ENCODE measurements around the gene UBASH3A. TPM values are rescaled to one million over a fixed set of nuclear protein-coding genes. Genes with fewer than 3 reads are reported as not detected.

The UBASH3A gene
- total and polyA plus RNA-seq, 9 donors, result 0.15 to 0.85 (median 0.24) TPM; not detected in 2

DNA sequence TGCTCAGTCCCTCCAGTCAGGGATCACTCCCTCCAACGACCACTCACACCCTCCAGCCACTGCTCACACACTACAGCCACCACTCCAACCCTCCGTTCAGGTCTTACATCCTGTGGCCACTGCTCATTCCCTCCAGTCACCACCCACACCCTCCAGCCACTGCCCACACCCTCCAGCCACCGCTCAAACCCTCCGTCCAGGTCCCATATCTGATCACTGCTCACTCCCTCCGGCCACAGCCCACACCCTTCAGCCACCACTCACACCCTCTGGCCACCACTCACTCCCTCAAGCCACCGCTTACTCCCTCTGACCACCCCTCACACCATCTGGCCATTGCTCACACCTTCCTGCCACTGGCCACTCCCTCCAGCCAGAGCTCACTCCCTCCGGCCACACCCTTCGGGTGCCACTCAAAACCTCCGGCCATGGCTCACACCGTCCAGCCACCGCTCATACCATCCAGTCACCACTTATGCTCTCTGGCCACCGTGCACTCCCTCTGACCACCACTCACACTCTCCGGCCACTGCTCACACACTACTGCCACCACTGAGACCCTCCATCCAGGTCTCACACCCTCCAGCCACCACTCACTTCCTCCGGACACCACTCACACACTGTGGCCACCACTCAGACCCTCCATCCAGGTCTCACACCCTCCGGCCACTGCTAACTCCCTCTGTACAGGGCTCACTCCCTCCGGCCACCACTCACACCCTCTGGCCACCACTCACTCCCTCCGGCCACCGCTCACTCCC is 32.6 kb upstream of the UBASH3A start:
- intact Hi-C loops (cut with DNase I), result no loop called here
- no peaks in the 10 kb centered on the region for H3K36me3 ChIP-seq
- no peaks in the 10 kb centered on the region for H3K4me1 ChIP-seq (ENCODE audit: insufficient read depth)
- H3K4me3 ChIP-seq, result no peak overlapping the region
- no peak for DNase-seq
- H3K27ac ChIP-seq, result no peak overlapping the region
- H3K27me3 ChIP-seq, result no peaks in the 10 kb centered on the region
- TF ChIP-seq, protein P1, sequence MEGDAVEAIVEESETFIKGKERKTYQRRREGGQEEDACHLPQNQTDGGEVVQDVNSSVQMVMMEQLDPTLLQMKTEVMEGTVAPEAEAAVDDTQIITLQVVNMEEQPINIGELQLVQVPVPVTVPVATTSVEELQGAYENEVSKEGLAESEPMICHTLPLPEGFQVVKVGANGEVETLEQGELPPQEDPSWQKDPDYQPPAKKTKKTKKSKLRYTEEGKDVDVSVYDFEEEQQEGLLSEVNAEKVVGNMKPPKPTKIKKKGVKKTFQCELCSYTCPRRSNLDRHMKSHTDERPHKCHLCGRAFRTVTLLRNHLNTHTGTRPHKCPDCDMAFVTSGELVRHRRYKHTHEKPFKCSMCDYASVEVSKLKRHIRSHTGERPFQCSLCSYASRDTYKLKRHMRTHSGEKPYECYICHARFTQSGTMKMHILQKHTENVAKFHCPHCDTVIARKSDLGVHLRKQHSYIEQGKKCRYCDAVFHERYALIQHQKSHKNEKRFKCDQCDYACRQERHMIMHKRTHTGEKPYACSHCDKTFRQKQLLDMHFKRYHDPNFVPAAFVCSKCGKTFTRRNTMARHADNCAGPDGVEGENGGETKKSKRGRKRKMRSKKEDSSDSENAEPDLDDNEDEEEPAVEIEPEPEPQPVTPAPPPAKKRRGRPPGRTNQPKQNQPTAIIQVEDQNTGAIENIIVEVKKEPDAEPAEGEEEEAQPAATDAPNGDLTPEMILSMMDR (IDR thresholded peaks at IDR 0.05), result no peak
- TF ChIP-seq EP300 (IDR thresholded peaks at IDR 0.05) (no peak), POLR2A (IDR thresholded peaks at IDR 0.05) (no peak)
- no peaks in the 10 kb centered on the region for H3K9me3 ChIP-seq
- WGBS, 3 donors, result 78 to 79% (median 79%) methylated on average over 18 of the region's 18 CpGs

- H3K4me3 ChIP-seq, result no peak overlapping the region
- 75 to 80% (median 77%) methylated on average over 25 of the region's 25 CpGs for WGBS, 3 donors
- TF ChIP-seq POLR2A (IDR thresholded peaks at IDR 0.05), result no peak
- no peak for TF ChIP-seq EP300 (IDR thresholded peaks at IDR 0.05)
- H3K9me3 ChIP-seq, result no peaks in the 10 kb centered on the region
- no peak overlapping the region for H3K27ac ChIP-seq
- no peaks in the 10 kb centered on the region for H3K4me1 ChIP-seq (ENCODE audit: insufficient read depth)
- no peak for DNase-seq
- intact Hi-C loops (cut with DNase I), result no loop called here
- H3K27me3 ChIP-seq, result no peaks in the 10 kb centered on the region
- no peaks in the 10 kb centered on the region for H3K36me3 ChIP-seq
These were observed 30.4 kb upstream of the UBASH3A start for GRCh38 chr21:42373196-42373907.

DNA sequence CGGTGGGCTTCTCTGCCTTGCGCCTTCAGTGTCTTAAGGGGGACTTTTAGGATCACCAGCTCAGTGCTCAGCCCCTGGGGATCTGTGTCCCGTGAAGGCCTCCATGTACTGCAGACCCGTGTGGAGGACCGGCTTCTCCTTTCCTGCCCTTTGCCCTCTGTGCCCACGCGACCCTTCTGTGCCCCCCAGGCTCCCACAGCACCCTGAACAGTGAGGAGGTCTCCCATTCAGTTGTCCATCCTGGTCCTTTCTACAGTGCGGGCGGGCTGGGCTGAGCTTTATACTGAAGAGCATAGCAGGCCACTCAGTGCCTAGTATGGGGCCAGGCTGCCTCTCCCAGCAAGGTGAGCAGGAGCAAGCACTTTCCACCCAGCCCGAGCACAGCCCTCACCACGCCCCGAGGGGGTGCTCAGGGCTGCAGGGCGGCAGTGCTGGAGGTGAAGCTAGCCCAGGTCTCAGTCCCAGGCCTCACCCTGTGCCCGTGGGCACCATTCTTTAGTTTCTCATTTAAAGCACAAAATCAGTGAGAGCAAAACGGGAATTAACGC is 29.7 kb upstream of the UBASH3A start:
- no peak for DNase-seq
- Histone ChIP-seq H3K4me1 (ENCODE audit: insufficient read depth) (no peaks in the 10 kb centered on the region), H3K27ac (no peak overlapping the region), H3K4me3 (no peak overlapping the region), H3K36me3 (no peaks in the 10 kb centered on the region), H3K27me3 (no peaks in the 10 kb centered on the region), H3K9me3 (no peaks in the 10 kb centered on the region)
- intact Hi-C loops (cut with DNase I), result no loop called here
- TF ChIP-seq POLR2A (IDR thresholded peaks at IDR 0.05) (no peak), EP300 (IDR thresholded peaks at IDR 0.05) (no peak)
- TF ChIP-seq, protein P1 (IDR thresholded peaks at IDR 0.05), result no peak
- WGBS, 3 donors, result 80 to 86% (median 85%) methylated on average over 16 of the region's 16 CpGs

- H3K4me3 ChIP-seq, result no peak overlapping the region
- no peaks in the 10 kb centered on the region for H3K4me1 ChIP-seq (ENCODE audit: insufficient read depth)
- 55 to 68% (median 57%) methylated on average over 7 of the region's 7 CpGs for WGBS, 3 donors
- no peaks in the 10 kb centered on the region for H3K36me3 ChIP-seq
- H3K27ac ChIP-seq, result no peak overlapping the region
- DNase-seq, result no peak
- intact Hi-C loops (cut with DNase I), result no loop called here
- no peaks in the 10 kb centered on the region for H3K9me3 ChIP-seq
- H3K27me3 ChIP-seq, result no peaks in the 10 kb centered on the region
- TF ChIP-seq, protein P1 (IDR thresholded peaks at IDR 0.05), result no peak
- TF ChIP-seq POLR2A (IDR thresholded peaks at IDR 0.05), result no peak
- no peak for TF ChIP-seq EP300 (IDR thresholded peaks at IDR 0.05)
These were observed 29.2 kb upstream of the UBASH3A start for GRCh38 chr21:42374457-42374856.
